Head of caudate nucleus (tissue), 42 donors: Measurements from ENCODE around the gene CDCA7L.
"Not testable (repeated sequence)": the region's sequence is repeated elsewhere in the genome, so short reads cannot be mapped to it uniquely, and the experiment has no call there.

Source experiments
- DNase-seq, 42 donors: peaks; one replicate each; pipeline versions ENCODE4 v3.0.0 to v3.0.0-alpha.2; 2020 to 2021; ENCODE audit warnings: mixed read lengths in 7 of 42
- intact Hi-C: fragments of 100-400 bp; cut with DNase I; formaldehyde crosslinking; loops from one replicate; pipeline ENCODE4 v1.15.0; 2022

Gene CDCA7L

GRCh38 chr7:21915140-21915539 is 30.6 kb downstream of the CDCA7L start:
- intact Hi-C loops: no loop called here
- DNase-seq: no peak

DNA sequence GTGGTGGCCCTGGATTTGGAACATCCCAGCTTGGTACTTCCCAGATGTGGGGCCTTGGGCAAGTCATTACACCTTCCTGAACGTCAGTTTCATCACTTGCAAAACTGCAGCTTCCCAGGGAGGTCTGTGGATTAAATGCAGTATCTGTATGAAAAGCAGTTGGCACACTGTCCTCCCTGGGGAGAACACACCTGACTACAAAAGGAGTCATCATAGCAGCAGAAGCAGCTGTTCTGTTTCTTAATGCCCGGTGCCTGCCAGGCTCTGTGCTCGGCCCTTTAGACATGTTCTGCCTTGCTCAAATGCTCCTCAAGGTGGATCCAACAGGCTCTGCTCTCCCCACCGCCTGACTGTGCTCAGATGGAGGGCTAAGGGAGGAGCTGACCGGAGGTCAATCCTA is 31.0 kb downstream of the CDCA7L start:
- intact Hi-C loops: no loop called here
- DNase-seq: no peak

- intact Hi-C loops: no loop called here
- DNase-seq: no peak
Observed at GRCh38 chr7:21912931-21913780, 32.5 kb downstream of the CDCA7L start.

DNA sequence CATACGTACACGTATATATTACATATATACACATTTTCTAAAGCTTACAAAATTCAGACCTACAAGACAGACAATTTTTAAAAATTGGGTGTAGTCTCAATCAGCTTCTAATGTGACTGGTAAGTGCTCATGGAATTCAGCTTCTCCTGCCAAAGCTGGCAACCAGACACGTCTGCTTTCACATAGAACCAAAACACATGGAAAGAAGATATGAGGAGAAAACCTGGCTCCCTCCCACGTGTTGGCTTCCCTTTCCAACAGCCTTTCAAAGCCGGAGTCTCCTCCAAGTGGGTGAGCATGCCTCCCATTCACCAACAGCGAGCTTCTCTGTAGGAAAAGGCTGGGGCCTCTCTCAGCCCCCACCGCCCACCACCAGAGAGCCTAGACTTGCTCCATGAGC is 33.4 kb downstream of the CDCA7L start:
- peak in 5 of 42 donors; percentile 10 to 25 (median 19) for DNase-seq

GRCh38 chr7:21911341-21911875 is 34.3 kb downstream of the CDCA7L start:
- intact Hi-C loops: no loop called here
- DNase-seq: peak in 3 of 42 donors; percentile 12 to 22 (median 13)

More for the DNA sequence above, 33.4 kb downstream of the CDCA7L start:
- intact Hi-C loops: no loop called here

DNA sequence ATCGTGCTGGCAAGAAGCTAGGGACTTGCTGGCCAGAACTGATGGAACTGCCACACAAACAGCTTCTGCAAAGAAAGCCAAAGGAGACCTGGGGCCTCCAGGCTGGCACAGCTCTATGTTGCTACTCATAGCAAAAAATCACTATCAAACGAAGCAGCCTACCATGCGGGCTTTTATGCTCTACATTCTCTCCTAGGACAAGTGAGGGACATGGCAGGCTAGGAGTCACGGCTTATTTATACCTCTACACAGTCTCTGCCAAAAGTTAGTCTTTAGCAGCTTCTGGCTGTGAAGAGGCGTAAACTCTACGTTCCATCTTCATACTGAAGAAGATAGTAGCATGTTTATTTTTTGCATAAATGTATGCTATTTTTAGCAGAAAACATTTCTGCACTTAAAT is 35.4 kb downstream of the CDCA7L start:
- DNase-seq: no peak
- intact Hi-C loops: no loop called here

- intact Hi-C loops: no loop called here
Observed at GRCh38 chr7:21908746-21909145, 37.0 kb downstream of the CDCA7L start.

DNA sequence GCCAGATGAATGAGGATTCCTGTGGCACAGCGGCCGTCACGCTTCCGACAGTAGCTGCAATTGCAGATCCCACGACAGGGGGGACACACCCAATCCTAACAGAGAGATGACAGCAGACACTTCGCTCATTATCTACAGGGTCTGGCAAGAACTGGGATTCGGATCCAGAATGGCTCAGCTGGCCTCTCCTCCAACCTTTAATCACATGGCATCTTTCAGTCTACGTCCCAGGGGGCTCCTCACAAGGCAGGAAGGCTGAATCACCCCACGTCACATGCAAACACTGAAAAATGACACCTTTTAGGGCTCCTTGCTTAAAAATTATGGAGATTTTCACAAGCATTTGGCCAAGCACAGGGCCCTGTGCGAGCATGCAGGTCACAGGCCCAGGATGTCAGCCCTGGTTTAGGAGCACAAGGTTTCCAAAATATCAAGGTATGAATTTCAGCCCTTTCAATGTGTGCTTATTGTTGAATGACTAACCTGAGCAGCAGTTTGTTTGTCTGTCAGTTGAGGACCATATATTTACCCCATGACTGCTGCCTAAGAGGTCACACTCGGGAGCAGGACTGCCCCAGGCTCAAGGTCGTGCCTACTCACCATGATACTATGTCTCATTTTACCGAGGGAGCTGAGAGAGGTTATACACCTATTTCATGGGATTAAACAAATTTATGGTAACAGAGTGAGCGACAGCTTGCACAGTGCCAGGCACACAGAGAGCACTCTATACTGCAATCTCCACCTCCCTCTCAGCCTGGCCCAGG is 42.5 kb downstream of the CDCA7L start:
- intact Hi-C loops: no loop called here
- DNase-seq: no peak

More at GRCh38 chr7:21908746-21909145, 37.0 kb downstream of the CDCA7L start:
- DNase-seq: no peak

- DNase-seq: no peak
- intact Hi-C loops: no loop called here
Observed at GRCh38 chr7:21902240-21902639, 43.5 kb downstream of the CDCA7L start.

- intact Hi-C loops: no loop called here
- no peak for DNase-seq
Observed at GRCh38 chr7:21898265-21898930, 47.3 kb downstream of the CDCA7L start.

DNA sequence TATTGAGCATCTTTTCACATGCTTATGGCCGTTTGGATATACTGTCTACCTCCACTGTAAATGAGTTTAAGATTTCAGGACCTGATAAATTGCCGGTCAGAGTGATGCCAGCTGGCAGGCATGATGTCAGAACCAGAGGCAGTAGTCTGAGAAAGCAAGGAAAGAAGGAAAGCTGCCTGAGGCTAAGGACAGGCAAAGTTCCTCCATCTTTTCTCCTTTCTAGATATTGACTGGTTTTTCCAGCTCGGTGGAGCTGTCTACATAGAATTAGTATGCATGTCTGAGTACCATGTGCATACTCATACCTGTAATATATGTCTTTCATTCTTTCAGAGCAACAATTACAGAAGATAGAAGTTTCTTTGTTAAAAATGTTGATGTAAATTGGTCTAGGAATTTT is 52.3 kb downstream of the CDCA7L start:
- no peak for DNase-seq

GRCh38 chr7:21891291-21891690 is 54.4 kb downstream of the CDCA7L start:
- intact Hi-C loops: no loop called here
- no peak for DNase-seq

More for the DNA sequence above, 52.3 kb downstream of the CDCA7L start:
- intact Hi-C loops: no loop called here

DNA sequence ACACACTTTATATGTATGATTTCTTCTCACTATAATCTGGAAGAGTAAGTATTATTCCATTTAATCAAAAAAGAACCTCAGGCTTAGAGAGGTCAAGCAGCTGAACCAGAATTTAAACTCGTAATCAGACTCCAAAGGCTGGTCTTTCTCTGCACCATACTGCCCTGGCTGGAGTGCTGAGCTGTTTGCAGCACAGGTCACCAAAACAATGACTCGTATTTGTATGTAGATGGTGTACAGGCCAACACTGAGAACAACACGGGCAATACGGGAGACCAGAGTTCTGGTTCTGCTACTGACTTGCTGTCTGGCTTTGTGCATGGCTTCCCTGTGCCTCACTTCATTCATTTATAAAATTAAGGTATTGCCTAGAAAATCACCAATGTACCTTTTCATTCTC is 57.9 kb downstream of the CDCA7L start:
- intact Hi-C loops: no loop called here
- no peak for DNase-seq

GRCh38 chr7:21887353-21887752 is 58.3 kb downstream of the CDCA7L start:
- intact Hi-C loops: no loop called here
- no peak for DNase-seq

- intact Hi-C loops: no loop called here
- DNase-seq: no peak
Observed at GRCh38 chr7:21886396-21886795, 59.3 kb downstream of the CDCA7L start.

- intact Hi-C loops: no loop called here
- no peak for DNase-seq
Observed at GRCh38 chr7:21884496-21884895, 61.2 kb downstream of the CDCA7L start.

- DNase-seq, intact Hi-C loops: not testable (repeated sequence)
Observed at GRCh38 chr7:21883501-21883900, 62.2 kb downstream of the CDCA7L start.

- intact Hi-C loops: no loop called here
Observed at GRCh38 chr7:21883069-21883468, 62.6 kb downstream of the CDCA7L start.

GRCh38 chr7:21869785-21870402 is 75.8 kb downstream of the CDCA7L start:
- intact Hi-C loops: no loop called here
- no peak for DNase-seq

More at GRCh38 chr7:21883069-21883468, 62.6 kb downstream of the CDCA7L start:
- DNase-seq: no peak
